GM12878 (cell line): ENCODE data around the gene CFAP58. TPM values are rescaled to one million over a fixed set of nuclear protein-coding genes. Genes with fewer than 3 reads are reported as not detected.

ENCODE experiments used
- ATAC-seq: fragments of 200-7000 bp; cut with Tn5 transposase; 3 replicates; pipeline ENCODE4 v1.9.1; 2020; ENCODE audit warnings: mild to moderate bottlenecking, moderate library complexity
- BruUV-seq: library from RNA; stranded (reverse); fragments of 400-500 nt; replicated peaks from 2 replicates; lab custom pipeline; 2021; lab: Mats Ljungman, UMichigan
- CTCF ChIA-PET: fragments of 300-600 bp; sonication (Branson Sonifier 250); formaldehyde crosslinking; extraction: SDS; loops from one replicate; lab custom pipeline; 2021; ENCODE audit warnings: inconsistent platforms; lab: Yijun Ruan, JAX
- POLR2A ChIA-PET: fragments of 350-600 bp; formaldehyde crosslinking; extraction: SDS; loops from one replicate; lab custom pipeline; 2021; ENCODE audit warnings: inconsistent platforms; lab: Charles Lee
- RAD21 ChIA-PET: fragments of 300-600 bp; sonication (Branson Sonifier 250); formaldehyde crosslinking; loops from one replicate; lab custom pipeline; 2023; ENCODE audit warnings: antibody characterized with exemption; ENCODE audit not compliant: unreplicated experiment; lab: Charles Lee
- SMC1A ChIA-PET: fragments of 300-600 bp; sonication (Branson Sonifier 250); formaldehyde crosslinking; loops from one replicate; lab custom pipeline; 2023; ENCODE audit not compliant: unreplicated experiment, uncharacterized antibody; lab: Charles Lee
- DNase-seq: peaks from one replicate; pipeline ENCODE4 v3.0.0-alpha.2; 2011; ENCODE audit warnings: low read depth, low spot score
- FAIRE-seq: peaks from 3 replicates; lab custom pipeline; 2011; peaks lifted over from hg19 to GRCh38; lab: Jason Lieb, UNC
- H2AFZ ChIP-seq: 2 replicates; pipeline ENCODE4 v1.6.0; 2011; ENCODE audit warnings: low read depth, low read length, control low read depth; ENCODE audit not compliant: control insufficient read depth
- H3K27ac ChIP-seq: 2 replicates; pipeline ENCODE4 v1.5.1; 2011; ENCODE audit warnings: control low read depth; ENCODE audit not compliant: control insufficient read depth, insufficient read depth
- H3K27me3 ChIP-seq, 2 experiments: replicated peaks in 1 of 2; 2 replicates each; pipeline versions ENCODE4 v1.6.0 to v1.6.1; 2011; ENCODE audit warnings: low read length in 1 of 2; ENCODE audit not compliant: control insufficient read depth in 2 of 2, insufficient read depth in 2 of 2
- H3K36me3 ChIP-seq, 2 experiments: 2 replicates each; pipeline ENCODE4 v1.5.1; 2011; ENCODE audit warnings: low read length in 1 of 2; ENCODE audit not compliant: control insufficient read depth in 2 of 2, insufficient read depth in 2 of 2
- H3K4me1 ChIP-seq: 2 replicates; pipeline ENCODE4 v1.6.1; 2011; ENCODE audit warnings: mild to moderate bottlenecking, low read length, moderate library complexity, mixed read lengths; ENCODE audit not compliant: control insufficient read depth, insufficient read depth
- H3K4me2 ChIP-seq: 2 replicates; pipeline ENCODE4 v1.6.0; 2011; ENCODE audit warnings: control low read depth; ENCODE audit not compliant: control insufficient read depth, insufficient read depth
- H3K4me3 ChIP-seq: fragments of 200-600 bp; sonication (generic); 2 replicates; pipeline ENCODE4 v1.5.1; 2016
- H3K79me2 ChIP-seq: 2 replicates; pipeline ENCODE4 v1.6.0; 2011; ENCODE audit warnings: low read length; ENCODE audit not compliant: control insufficient read depth, insufficient read depth
- H3K9ac ChIP-seq: 2 replicates; pipeline ENCODE4 v1.8.0; 2011; ENCODE audit warnings: low read length, control low read depth, mixed read lengths; ENCODE audit not compliant: control insufficient read depth, insufficient read depth
- H3K9me3 ChIP-seq: replicated peaks from 3 replicates; pipeline ENCODE4 v1.5.1; 2011; ENCODE audit warnings: mild to moderate bottlenecking, low read length; ENCODE audit not compliant: control insufficient read depth, insufficient read depth
- H4K20me1 ChIP-seq: 2 replicates; pipeline ENCODE4 v1.6.0; 2011; ENCODE audit not compliant: control insufficient read depth, insufficient read depth
- BCLAF1 ChIP-seq: fragments of 450-650 bp; IDR thresholded peaks from 2 replicates; pipeline ENCODE4 v1.6.1; 2017; ENCODE audit warnings: antibody characterized with exemption, mild to moderate bottlenecking, moderate library complexity
- FOXK2 ChIP-seq: fragments of 450-650 bp; IDR thresholded peaks from 2 replicates; pipeline ENCODE4 v1.6.1; 2017; ENCODE audit warnings: mild to moderate bottlenecking, moderate library complexity
- HDGF ChIP-seq: fragments of 450-650 bp; IDR thresholded peaks from 2 replicates; pipeline ENCODE4 v1.6.1; 2016; ENCODE audit warnings: antibody characterized with exemption
- IKZF2 ChIP-seq, 2 experiments: fragments of 450-650 bp; IDR thresholded peaks; 2 replicates each; pipeline ENCODE4 v1.6.1; 2017; ENCODE audit warnings: mild to moderate bottlenecking in 2 of 2, moderate library complexity in 2 of 2
- KAT2A ChIP-seq: conservative IDR thresholded peaks from 2 replicates; pipeline ENCODE4 v1.6.1; 2011; ENCODE audit warnings: low read depth, low read length; ENCODE audit not compliant: control insufficient read depth
- LARP7 ChIP-seq: fragments of 450-650 bp; IDR thresholded peaks from 2 replicates; pipeline ENCODE4 v1.6.1; 2017; ENCODE audit warnings: mild to moderate bottlenecking
- RAD21 ChIP-seq: IDR thresholded peaks from 2 replicates; pipeline ENCODE4 v1.6.1; 2011; ENCODE audit warnings: mild to moderate bottlenecking, low read depth, low read length, moderate library complexity; ENCODE audit not compliant: insufficient read depth
- SREBF2 ChIP-seq: IDR thresholded peaks from 2 replicates; pipeline ENCODE4 v1.6.1; 2012; ENCODE audit warnings: mild to moderate bottlenecking, low read length
- TCF7 ChIP-seq: IDR thresholded peaks from 2 replicates; pipeline ENCODE4 v1.6.1; 2014; ENCODE audit warnings: antibody characterized with exemption, borderline replicate concordance
- WGBS: methylation state at CpG from one replicate; pipeline ENCODE4 v1.1.6; 2016; ENCODE audit warnings: low lambda C conversion rate; ENCODE audit not compliant: insufficient replicate concordance, insufficient coverage; ENCODE audit errors: missing lambda C conversion rate; 5-methylcytosine and 5-hydroxymethylcytosine counted together
- in situ Hi-C: fragments of 300-500 bp; cut with MboI; formaldehyde crosslinking; loops from 9 replicates; pipeline ENCODE4 v1.14.3; 2018; ENCODE audit warnings: mixed read lengths
- intact Hi-C: fragments of 100-400 bp; cut with micrococcal nuclease; formaldehyde crosslinking; loops from one replicate; pipeline ENCODE4 v1.14.2; 2022; ENCODE audit not compliant: unreplicated experiment
- polyA plus RNA-seq, 11 experiments: library from polyadenylated mRNA; depleted of rRNA in 4 of 11; unstranded in 6 of 11; stranded (reverse) in 5 of 11; fragments of >200 nt; fragmentation: Nextera tagmentation in 4 of 11; fragmentation: Illumina TruSeq in 1 of 11; extraction: Ambion mirVana in 4 of 11; extraction: Trizol in 1 of 11; gene quantifications; 1 replicate in 1 of 11; 2 replicates in 10 of 11; pipeline versions ENCODE4 v1.2.1 to v1.2.3, GENCODE V29; 2011 to 2016; ENCODE audit warnings: inconsistent platforms in 2 of 11, missing spikeins in 2 of 11, low read depth in 1 of 11
- total RNA-seq, 4 experiments: library from RNA; depleted of rRNA in 3 of 4; stranded (reverse); fragments of >200 nt in 3 of 4; fragmentation: Illumina TruSeq in 1 of 4; extraction: Trizol in 1 of 4; gene quantifications; 2 replicates each; pipeline versions ENCODE4 v1.2.1 to v1.2.3, GENCODE V29; 2013 to 2021
- TF ChIP-seq, protein P1 (sequence below): fragments of 450-650 bp; formaldehyde crosslinking; IDR thresholded peaks from 2 replicates; pipeline ENCODE4 v1.4.0; 2020; ENCODE audit warnings: mild to moderate bottlenecking, moderate library complexity
- TF ChIP-seq, protein P2 (sequence below): fragments of 450-650 bp; IDR thresholded peaks from 2 replicates; pipeline ENCODE4 v1.6.1; 2017; ENCODE audit warnings: mild to moderate bottlenecking, moderate library complexity

The CFAP58 gene
- total and polyA plus RNA-seq, 10 of the 15 experiments (the other 5 are each of a cell fraction or from before 2014, with no cell fraction given), result 0.03 to 0.35 (median 0.21) TPM

DNA sequence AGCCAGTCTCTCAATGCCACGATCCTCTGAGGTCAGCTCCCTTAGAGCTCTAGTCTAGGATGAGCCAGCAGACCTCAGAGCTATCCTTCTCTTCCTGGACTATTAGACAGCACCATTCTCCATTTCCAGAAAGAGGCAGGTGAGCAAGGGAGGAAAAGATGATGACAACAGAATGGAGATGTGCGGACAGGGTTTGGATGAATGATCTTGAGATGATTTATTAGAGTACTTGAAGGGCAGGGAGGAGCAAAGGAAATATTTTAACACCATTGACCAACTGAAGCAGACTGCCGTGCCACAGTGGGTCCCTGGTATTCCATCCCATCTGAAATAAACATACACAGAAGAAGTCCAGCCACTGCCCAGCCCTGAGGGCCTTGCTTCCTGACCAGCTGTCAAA lies 94.3 kb downstream of the CFAP58 start:
- Histone ChIP-seq H4K20me1 (no peaks in the 10 kb centered on the region), H3K9ac (no peak overlapping the region), H3K36me3 (no peaks in the 10 kb centered on the region), H3K27me3 (peaks cover 0 to 3% of the 10 kb centered on the region in 2 experiments; a peak in 2 of 4 replicates), H3K27ac (no peak overlapping the region), H3K79me2 (no peaks in the 10 kb centered on the region), H3K9me3 (no peaks in the 10 kb centered on the region), H3K4me2 (no peak overlapping the region), H2AFZ (no peak overlapping the region), H3K4me3 (no peak overlapping the region), H3K4me1 (no peaks in the 10 kb centered on the region)
- DNase-seq, result no peak
- RAD21 ChIA-PET, result no interaction called here
- in situ Hi-C loops, result no loop called here
- no peak for ATAC-seq
- no peak for FAIRE-seq
- SMC1A ChIA-PET, result interaction anchor here (1.3 kb wide), 1 partner anchor 9 kb away, joined by 5 read pairs; no protein-coding TSS in a partner anchor
- POLR2A ChIA-PET, result no interaction called here
- no TSS peak for BruUV-seq
- 0% methylated on average over 3 of the region's 3 CpGs for WGBS
- intact Hi-C loops, result no loop called here
- CTCF ChIA-PET, result interaction anchor here (1.0 kb wide), 1 partner anchor 39 kb away, joined by 3 read pairs; no protein-coding TSS in a partner anchor
- no peak for TF ChIP-seq KAT2A
- TF ChIP-seq LARP7, result no peak
- no peak for TF ChIP-seq IKZF2 (IDR thresholded peaks at IDR 0.05)
- no peak for TF ChIP-seq HDGF
- TF ChIP-seq SREBF2, result no peak
- TF ChIP-seq RAD21, result no peak
- no peak for TF ChIP-seq TCF7
- TF ChIP-seq, protein P1, sequence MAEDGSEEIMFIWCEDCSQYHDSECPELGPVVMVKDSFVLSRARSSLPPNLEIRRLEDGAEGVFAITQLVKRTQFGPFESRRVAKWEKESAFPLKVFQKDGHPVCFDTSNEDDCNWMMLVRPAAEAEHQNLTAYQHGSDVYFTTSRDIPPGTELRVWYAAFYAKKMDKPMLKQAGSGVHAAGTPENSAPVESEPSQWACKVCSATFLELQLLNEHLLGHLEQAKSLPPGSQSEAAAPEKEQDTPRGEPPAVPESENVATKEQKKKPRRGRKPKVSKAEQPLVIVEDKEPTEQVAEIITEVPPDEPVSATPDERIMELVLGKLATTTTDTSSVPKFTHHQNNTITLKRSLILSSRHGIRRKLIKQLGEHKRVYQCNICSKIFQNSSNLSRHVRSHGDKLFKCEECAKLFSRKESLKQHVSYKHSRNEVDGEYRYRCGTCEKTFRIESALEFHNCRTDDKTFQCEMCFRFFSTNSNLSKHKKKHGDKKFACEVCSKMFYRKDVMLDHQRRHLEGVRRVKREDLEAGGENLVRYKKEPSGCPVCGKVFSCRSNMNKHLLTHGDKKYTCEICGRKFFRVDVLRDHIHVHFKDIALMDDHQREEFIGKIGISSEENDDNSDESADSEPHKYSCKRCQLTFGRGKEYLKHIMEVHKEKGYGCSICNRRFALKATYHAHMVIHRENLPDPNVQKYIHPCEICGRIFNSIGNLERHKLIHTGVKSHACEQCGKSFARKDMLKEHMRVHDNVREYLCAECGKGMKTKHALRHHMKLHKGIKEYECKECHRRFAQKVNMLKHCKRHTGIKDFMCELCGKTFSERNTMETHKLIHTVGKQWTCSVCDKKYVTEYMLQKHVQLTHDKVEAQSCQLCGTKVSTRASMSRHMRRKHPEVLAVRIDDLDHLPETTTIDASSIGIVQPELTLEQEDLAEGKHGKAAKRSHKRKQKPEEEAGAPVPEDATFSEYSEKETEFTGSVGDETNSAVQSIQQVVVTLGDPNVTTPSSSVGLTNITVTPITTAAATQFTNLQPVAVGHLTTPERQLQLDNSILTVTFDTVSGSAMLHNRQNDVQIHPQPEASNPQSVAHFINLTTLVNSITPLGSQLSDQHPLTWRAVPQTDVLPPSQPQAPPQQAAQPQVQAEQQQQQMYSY (CRISPR knock-in tag), result no peak
- TF ChIP-seq BCLAF1, result no peak
- no peak for TF ChIP-seq FOXK2
- TF ChIP-seq, protein P2, sequence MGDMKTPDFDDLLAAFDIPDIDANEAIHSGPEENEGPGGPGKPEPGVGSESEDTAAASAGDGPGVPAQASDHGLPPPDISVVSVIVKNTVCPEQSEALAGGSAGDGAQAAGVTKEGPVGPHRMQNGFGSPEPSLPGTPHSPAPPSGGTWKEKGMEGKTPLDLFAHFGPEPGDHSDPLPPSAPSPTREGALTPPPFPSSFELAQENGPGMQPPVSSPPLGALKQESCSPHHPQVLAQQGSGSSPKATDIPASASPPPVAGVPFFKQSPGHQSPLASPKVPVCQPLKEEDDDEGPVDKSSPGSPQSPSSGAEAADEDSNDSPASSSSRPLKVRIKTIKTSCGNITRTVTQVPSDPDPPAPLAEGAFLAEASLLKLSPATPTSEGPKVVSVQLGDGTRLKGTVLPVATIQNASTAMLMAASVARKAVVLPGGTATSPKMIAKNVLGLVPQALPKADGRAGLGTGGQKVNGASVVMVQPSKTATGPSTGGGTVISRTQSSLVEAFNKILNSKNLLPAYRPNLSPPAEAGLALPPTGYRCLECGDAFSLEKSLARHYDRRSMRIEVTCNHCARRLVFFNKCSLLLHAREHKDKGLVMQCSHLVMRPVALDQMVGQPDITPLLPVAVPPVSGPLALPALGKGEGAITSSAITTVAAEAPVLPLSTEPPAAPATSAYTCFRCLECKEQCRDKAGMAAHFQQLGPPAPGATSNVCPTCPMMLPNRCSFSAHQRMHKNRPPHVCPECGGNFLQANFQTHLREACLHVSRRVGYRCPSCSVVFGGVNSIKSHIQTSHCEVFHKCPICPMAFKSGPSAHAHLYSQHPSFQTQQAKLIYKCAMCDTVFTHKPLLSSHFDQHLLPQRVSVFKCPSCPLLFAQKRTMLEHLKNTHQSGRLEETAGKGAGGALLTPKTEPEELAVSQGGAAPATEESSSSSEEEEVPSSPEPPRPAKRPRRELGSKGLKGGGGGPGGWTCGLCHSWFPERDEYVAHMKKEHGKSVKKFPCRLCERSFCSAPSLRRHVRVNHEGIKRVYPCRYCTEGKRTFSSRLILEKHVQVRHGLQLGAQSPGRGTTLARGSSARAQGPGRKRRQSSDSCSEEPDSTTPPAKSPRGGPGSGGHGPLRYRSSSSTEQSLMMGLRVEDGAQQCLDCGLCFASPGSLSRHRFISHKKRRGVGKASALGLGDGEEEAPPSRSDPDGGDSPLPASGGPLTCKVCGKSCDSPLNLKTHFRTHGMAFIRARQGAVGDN, result no peak
